HG03354 (cell line): ENCODE measurements around the gene IGSF9.
"Not testable (repeated sequence)": the region's sequence is repeated elsewhere in the genome, so short reads cannot be mapped to it uniquely, and the experiment has no call there.

Source experiments
- ATAC-seq: cut with Tn5 transposase; IDR thresholded peaks from one replicate; pipeline ENCODE4 v1.9.1; 2021; ENCODE audit warnings: mild to moderate bottlenecking; ENCODE audit not compliant: unreplicated experiment, poor library complexity, severe bottlenecking

The IGSF9 gene

DNA sequence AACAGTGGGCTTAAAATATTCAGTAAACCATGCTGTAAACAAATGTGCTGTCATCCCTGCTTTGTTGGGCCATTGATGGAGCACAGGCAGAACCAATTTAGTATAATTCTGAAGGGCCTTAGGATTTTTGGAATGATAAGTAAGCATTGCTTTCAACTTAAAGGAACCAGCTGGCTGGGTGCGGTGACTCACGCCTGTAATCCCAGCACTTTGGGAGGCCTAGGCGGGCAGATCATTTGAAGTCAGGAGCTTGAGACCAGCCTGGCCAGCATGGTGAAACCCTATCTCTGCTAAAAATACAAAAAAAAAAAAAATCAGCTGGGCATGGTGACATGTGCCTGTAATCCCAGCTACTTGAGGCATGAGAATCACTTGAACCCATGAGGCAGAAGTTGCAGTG is 41.4 kb downstream of the IGSF9 start:
- not testable (repeated sequence) for ATAC-seq

GRCh38 chr1:159902541-159902940 is 42.9 kb downstream of the IGSF9 start:
- ATAC-seq: no peak

- no peak for ATAC-seq
Observed at GRCh38 chr1:159900755-159901360, 44.6 kb downstream of the IGSF9 start.

DNA sequence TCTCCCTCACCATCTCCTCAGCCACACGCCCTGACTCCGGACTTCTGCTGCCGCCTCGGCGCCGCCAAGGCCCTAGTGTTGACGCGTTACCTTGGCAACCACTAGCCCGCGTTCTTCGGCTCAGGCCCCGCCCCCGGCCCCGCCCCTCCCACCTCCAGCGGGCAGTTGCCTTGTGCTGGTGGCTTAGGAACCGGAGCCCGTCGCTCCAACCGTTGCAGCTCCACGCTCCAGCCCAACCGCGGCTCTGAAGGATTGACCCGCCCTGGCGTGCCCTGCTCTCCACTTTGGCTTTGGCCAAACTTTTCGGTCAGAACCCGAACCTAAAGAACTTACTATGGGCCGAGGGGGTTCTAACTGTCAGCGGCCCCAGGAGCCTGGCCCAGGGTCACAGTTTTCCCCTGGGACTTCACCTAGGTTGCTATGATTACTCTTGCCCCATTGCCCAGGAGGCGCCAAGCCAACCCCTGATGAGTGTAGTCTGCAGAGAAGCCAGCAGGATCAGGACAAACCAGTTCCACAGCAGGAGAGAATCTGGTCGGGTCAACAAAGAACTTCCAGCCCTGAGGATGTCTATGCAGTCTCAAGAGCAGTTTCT is 45.2 kb downstream of the IGSF9 start, which contains the start of gene CFAP45:
TSS of gene CFAP45 (minus strand) at position 80 of the 595 bp plus-strand sequence. CDS start at position 13, 67 bp downstream.
- peak; percentile 61 for ATAC-seq

DNA sequence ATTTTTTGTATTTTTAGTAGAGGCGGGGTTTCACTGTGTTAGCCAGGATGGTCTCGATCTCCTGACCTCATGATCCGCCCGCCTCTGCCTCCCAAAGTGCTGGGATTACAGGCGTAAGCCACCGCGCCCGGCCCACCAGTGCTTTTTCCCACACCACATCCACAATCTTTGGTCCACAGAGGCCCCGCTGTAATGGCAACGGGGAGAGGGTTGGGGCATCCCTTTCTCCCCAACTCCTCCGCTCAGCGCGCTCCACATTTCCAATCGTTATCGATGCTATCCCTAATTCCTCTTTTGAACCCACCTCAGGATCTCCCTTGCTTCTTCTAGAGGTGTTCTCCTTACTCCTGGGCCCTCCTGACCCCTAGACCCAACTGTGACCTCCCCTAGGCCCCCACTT is 45.8 kb downstream of the IGSF9 start:
- not testable (repeated sequence) for ATAC-seq

- ATAC-seq: no peak
Observed at GRCh38 chr1:159898527-159898926, 46.9 kb downstream of the IGSF9 start.

- no peak for ATAC-seq
Observed at GRCh38 chr1:159897962-159898361, 47.5 kb downstream of the IGSF9 start.

GRCh38 chr1:159896546-159896930 is 48.9 kb downstream of the IGSF9 start:
- no peak for ATAC-seq

GRCh38 chr1:159895836-159896545 is 49.4 kb downstream of the IGSF9 start:
- no peak for ATAC-seq

GRCh38 chr1:159895286-159895685 is 50.1 kb downstream of the IGSF9 start:
- ATAC-seq: no peak

DNA sequence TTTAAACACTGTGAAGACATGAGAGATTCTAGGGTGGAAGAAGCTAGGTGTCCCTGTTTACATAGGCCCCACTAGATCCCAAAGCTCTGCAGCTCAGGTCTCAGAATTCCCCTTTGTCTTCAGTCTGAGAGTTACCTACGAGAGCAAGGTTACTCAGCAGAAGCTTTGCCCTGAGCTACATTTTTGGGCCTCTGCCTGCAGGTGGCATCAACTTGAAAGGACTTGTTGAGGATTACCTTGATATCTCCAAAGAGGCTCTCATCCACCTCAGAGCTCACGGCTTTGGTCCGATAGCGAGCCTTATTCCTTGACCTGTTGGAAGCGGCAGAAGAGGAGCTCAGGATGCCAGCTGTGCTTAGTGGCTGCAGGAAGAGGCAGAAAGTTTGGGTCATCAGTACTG is 52.5 kb downstream of the IGSF9 start:
- no peak for ATAC-seq

DNA sequence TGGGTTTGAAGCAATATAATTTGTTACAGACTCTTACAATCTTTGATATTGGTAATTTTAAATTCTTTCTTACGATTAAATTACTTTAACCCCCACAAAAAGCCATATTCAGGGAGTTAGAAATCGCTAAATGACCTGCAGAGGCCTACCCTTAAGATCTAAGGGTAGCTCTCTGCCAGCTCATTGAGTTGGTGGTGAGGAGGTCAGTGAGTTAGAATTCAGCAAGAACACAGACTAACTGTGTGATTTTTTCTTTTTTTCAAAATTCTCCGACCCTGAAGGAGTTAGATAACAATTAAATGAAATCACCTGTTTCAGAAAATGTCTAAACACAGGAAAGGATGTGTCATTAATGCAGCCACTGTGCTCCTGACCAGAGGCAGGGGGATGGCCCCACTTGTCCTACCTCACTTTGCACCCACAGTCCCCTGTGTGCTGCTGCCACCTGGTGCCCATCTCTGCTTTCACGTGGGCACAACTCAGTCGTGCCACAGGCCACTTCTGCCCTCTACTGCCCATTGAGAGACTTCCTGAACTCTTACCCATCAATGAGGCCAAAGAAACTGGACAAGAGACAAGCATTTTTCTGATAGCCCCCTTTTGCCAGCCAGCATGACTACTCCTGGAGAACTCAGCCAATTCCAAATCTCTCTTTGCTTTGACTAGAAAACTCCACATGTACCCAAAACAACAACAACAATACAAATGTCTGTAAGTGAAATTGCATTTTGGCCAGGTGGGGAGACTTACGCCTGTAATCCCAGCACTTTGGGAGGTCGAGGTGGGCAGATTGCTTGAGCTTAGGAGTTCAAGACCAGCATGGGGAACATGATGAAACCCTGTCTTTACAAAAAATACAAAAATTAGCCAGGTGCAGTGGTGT is 53.9 kb downstream of the IGSF9 start:
- peak; percentile 71 for ATAC-seq

DNA sequence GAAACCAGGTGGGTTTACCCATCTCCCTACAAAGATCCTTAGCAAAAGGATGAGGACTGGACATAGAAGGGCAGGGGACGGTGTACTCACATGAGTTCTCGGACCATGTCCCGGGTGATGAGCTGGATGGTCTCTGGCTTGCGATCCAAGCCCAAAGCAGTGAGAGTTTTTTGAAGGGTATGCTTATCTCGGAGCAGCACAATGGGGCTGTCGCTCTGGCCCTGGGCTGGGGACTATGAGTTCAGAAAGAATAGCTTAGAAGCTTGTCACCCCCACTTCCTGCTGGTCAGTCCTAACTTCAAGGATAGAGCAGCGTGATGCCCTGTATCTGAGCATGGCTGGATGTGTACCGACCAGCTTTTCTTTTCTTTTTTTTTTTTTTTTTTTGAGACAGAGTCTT is 55.0 kb downstream of the IGSF9 start:
- ATAC-seq: no peak

- peak; percentile 93 for ATAC-seq
Observed at GRCh38 chr1:159889821-159890252, 55.6 kb downstream of the IGSF9 start.

DNA sequence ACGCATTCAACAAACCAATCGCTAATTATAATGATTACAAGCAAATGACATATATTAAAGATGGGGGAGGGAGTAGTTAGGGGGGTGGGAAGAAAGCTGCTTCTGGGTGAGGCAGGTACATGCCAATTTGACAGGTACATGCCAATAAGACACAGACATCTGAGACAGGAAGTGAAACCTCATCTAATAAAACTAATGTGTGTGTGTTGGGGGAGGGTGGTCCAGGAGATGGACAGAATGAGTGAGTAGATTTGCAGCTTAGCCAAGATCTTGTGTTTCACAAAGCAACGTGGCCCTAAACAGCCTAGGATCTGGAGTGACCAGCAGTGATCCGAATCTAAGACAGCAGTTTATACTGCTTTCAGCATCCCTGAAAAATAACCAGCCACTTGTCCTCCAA is 56.2 kb downstream of the IGSF9 start:
- ATAC-seq: no peak

GRCh38 chr1:159884296-159884695 is 61.1 kb downstream of the IGSF9 start:
- no peak for ATAC-seq

- ATAC-seq: no peak
Observed at GRCh38 chr1:159883134-159883533, 62.3 kb downstream of the IGSF9 start.

DNA sequence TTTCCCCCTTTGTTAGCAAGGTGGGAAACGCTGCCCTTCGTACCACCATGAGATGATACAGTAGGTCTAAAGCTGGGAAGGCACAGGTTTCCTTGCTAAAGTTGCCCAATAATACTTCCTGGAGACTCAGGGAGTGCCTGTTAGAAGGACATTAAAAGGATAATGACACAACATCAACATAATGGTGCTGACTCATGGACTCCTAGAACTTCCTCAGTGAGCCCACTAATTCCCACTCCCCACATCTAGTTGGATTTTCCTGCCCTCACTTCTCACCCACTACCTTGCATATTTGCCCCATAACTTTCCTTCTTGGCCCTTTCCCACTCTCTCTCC is 62.9 kb downstream of the IGSF9 start:
- ATAC-seq: no peak

DNA sequence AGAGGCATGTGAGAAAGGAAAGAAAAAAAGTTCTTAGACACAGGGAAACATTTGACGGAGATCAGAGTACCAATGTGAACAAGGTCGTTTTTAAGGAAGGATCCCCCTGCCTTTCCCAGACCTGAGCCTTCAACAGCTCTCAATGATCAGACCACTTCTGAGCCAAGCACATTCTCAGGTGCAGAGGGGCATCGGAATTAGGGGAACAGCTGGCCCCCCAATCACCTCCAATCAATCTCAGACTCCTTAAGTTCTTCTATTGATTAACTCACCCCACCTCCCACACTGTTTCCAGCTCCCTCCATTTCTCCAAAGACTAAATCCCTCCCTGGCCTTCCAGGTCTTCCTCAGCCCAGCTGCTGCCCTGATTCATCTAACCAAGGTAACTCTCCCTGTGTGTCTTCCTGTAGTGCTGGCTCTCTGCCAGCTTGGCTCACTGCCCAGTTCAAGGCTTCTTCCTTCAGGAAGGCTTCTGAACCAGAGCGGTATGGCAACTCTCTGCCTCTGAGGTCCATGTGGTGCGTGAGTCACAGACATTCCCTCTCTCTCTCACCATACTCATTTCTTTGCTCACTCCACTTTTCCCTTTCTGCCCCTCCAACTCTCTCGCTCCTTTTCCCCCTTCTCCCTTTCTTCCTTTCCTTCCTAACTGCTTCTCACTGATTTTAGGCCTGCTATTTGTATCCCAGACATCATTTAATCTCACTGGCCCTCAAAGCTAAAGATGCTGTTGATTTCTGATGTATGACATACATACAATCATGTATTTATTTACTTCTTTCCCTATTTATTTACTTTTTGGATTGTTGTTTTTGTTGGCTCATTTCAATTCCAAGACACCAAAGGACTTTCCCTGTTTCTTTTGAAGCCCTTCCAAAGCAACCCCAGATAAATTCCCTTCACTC is 63.5 kb downstream of the IGSF9 start:
- ATAC-seq: no peak
